ENCODE results near the gene GINS1. TPM values are rescaled to one million over a fixed set of nuclear protein-coding genes. Genes with fewer than 3 reads are reported as not detected.

The GINS1 gene
- total RNA-seq, 1 experiment from 2014 or later = 36.0 TPM

DNA sequence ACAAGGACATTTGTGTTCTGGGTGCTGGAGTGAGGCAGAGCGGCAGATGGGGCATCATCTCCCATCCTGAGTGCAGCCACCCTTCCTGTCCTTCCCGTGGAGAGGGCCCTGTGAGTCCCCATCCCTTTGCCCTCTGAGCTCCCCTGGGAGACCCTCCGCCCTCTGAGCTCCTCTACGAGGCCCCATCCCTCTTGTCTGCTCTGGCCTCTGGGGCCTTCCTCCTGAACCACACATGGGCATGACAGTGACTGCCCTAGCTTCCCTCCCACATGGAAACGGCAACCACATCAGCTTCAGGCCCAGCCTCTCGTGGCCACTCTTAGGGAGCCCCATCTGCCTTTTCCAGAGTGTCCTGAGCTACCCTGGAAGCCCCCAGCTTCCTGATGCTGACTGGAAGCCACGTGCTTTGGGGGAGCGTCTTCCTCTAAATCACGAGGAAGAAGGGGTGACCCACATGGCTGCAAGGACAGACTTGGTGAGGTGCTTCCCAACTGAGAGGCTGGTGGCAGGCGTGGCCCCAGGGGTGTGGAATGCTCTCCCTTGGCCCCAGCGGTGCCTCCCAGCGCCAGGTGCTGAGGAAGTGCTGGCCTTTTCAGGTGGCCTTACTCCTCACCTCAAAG lies 52.6 kb downstream of the GINS1 start:
- POLR2A ChIA-PET = no interaction called here

DNA sequence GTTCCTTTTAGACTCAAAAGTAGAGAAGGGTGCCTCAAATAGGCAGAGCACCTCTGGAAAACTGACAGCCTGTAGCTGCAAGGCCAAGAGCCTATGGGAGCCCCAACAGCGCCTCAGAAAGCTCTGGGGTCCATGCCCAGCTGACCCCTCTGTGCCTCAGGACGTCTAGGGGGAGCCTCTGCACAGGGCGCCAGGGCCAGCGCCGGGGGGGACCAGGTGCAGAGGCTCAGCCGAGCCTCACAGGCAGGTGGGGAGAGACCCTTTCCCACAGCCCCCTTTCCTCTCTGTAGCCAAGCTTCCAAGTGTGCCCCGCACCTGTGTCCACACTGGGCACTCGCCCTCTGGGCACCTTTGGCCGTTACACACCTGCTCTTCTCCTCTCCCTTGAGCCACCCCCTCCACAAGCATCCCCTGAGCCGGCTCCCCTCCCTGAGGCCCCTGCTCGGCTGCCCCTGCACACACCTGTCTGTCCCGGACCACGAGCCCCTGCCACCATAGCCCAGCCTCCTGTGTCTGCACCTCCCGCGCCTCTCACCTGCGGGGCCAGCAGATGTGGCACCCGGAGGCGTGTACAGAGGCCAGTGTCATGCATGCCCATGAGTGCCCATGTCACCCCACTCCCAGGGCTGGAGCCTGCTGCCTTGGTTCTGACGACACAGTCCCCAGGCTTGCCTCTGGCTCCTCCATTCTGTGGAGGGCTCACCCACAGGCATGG lies 53.2 kb downstream of the GINS1 start:
- Histone ChIP-seq H3K4me1 (ENCODE audit: control insufficient read depth, insufficient read depth, low read length) (no peaks in the 10 kb centered on the region), H3K36me3 (ENCODE audit: control insufficient read depth, insufficient read depth, low read length) (peaks cover 4% of the 10 kb centered on the region; the same call in 1 of the 2 replicates), H3K9me3 (ENCODE audit: control insufficient read depth, insufficient read depth, low read depth, low read length) (no peaks in the 10 kb centered on the region), H3K4me3 (ENCODE audit: low read depth in 2 of 2, low read length in 2 of 2) (no peak overlapping the region), H3K27ac (ENCODE audit: low read length) (no peak overlapping the region), H3K27me3 (ENCODE audit: control insufficient read depth, insufficient read depth, low read length) (no peaks in the 10 kb centered on the region)
- ChIA-PET POLR2A (no interaction called here), CTCF (no interaction called here)
- ATAC-seq = no peak
- intact Hi-C loops (cut with micrococcal nuclease; ENCODE audit: unreplicated experiment) = no loop called here
- BruUV-seq (replicated peaks) = no TSS peak
- TF ChIP-seq, protein P1, sequence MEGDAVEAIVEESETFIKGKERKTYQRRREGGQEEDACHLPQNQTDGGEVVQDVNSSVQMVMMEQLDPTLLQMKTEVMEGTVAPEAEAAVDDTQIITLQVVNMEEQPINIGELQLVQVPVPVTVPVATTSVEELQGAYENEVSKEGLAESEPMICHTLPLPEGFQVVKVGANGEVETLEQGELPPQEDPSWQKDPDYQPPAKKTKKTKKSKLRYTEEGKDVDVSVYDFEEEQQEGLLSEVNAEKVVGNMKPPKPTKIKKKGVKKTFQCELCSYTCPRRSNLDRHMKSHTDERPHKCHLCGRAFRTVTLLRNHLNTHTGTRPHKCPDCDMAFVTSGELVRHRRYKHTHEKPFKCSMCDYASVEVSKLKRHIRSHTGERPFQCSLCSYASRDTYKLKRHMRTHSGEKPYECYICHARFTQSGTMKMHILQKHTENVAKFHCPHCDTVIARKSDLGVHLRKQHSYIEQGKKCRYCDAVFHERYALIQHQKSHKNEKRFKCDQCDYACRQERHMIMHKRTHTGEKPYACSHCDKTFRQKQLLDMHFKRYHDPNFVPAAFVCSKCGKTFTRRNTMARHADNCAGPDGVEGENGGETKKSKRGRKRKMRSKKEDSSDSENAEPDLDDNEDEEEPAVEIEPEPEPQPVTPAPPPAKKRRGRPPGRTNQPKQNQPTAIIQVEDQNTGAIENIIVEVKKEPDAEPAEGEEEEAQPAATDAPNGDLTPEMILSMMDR (IDR thresholded peaks at IDR 0.05) = no peak
- DNase-seq (ENCODE audit: low read depth, low spot score) = no peak
- in situ Hi-C loops (cut with HindIII; ENCODE audit: low pct_unique_long_range_greater_than_20kb, low sequenced_read_pairs) = no loop called here

More for the DNA sequence above, 52.6 kb downstream of the GINS1 start:
- Histone ChIP-seq H3K27ac (ENCODE audit: low read length) (no peak overlapping the region), H3K36me3 (ENCODE audit: control insufficient read depth, insufficient read depth, low read length) (peaks cover 4% of the 10 kb centered on the region; the same call in 1 of the 2 replicates), H3K9me3 (ENCODE audit: control insufficient read depth, insufficient read depth, low read depth, low read length) (no peaks in the 10 kb centered on the region), H3K4me1 (ENCODE audit: control insufficient read depth, insufficient read depth, low read length) (no peaks in the 10 kb centered on the region), H3K27me3 (ENCODE audit: control insufficient read depth, insufficient read depth, low read length) (no peaks in the 10 kb centered on the region), H3K4me3 (ENCODE audit: low read depth in 2 of 2, low read length in 2 of 2) (no peak overlapping the region)
- DNase-seq (ENCODE audit: low read depth, low spot score) = no peak
- in situ Hi-C loops (cut with HindIII; ENCODE audit: low pct_unique_long_range_greater_than_20kb, low sequenced_read_pairs) = no loop called here
- no TSS peak for BruUV-seq (replicated peaks)
- TF ChIP-seq TCF7L2 (IDR thresholded peaks at IDR 0.05; ENCODE audit: low read depth, low read length) (no peak), POLR2AphosphoS5 (IDR thresholded peaks at IDR 0.05; ENCODE audit: low read depth, low read length) (no peak), SIN3A (IDR thresholded peaks at IDR 0.05; ENCODE audit: borderline replicate concordance, insufficient read depth, low read depth, low read length) (no peak), REST (IDR thresholded peaks at IDR 0.05; ENCODE audit: insufficient read depth in 1 of 2, low read depth in 2 of 2, low read length in 1 of 2) (no peak)
- TF ChIP-seq, protein P1 (IDR thresholded peaks at IDR 0.05) = no peak
- ATAC-seq = no peak
- intact Hi-C loops (cut with micrococcal nuclease; ENCODE audit: unreplicated experiment) = no loop called here
- CTCF ChIA-PET = no interaction called here

Measured in Panc1 (cell line).